ENCODE measurements around the gene SCAMP1. TPM values are rescaled to one million over a fixed set of nuclear protein-coding genes. Genes with fewer than 3 reads are reported as not detected.

SCAMP1 gene
- polyA plus RNA-seq, 3 donors: 5.4 to 52.4 (median 47.8) TPM

DNA sequence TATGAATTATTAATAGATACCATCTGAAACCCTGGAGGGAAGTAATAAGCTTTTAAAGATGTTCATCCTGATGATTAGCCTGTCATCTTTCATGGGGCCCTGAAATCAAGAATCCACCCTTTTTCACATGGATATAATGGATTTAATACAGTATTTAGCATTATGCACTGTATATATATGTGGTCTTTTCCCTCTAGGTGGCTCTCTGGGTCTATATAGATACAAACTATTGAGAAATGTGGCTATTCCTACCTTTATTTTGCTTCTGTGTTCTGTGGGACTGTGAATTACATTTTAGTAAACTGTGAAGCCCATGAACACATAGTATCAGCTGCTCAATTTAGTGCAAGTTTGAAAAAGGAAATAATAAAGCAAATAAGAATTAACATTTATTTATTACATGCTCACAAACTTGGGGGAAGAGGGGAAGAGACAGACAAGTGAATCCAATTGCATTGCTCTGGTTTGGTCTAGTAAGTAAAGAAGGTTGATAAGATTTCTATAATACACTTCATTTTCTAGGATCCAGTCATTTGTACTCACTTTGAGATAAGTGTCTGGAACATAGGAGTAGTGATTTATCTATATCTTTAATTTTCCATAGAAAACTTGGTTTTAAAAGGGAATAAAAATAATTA, 112.2 kb downstream of the SCAMP1 start:
- no peak overlapping the region for H2AFZ ChIP-seq (ENCODE audit: insufficient read depth, low read depth, low read length, poor library complexity, severe bottlenecking)
- peak; percentile 57 for TF ChIP-seq CTCF (IDR thresholded peaks at IDR 0.05)
- H3K79me2 ChIP-seq (ENCODE audit: insufficient read depth, low read length): no peaks in the 10 kb centered on the region
- H3K9me3 ChIP-seq (replicated peaks in 1 of 2; ENCODE audit: control insufficient read depth in 1 of 2, insufficient read depth in 1 of 2, low read length in 2 of 2): no peaks in the 10 kb centered on the region
- no peaks in the 10 kb centered on the region for H3K4me1 ChIP-seq (ENCODE audit: control insufficient read depth in 1 of 2, insufficient read depth in 2 of 2, low read length in 2 of 2)
- no peak overlapping the region for H3K9ac ChIP-seq (ENCODE audit: insufficient read depth, low read length, poor library complexity, severe bottlenecking)
- no peak overlapping the region for H3K27ac ChIP-seq (ENCODE audit: low read depth in 1 of 2, low read length in 2 of 2)
- Mint-ChIP-seq H3K27me3 (ENCODE audit: low read depth in 3 of 3) (no peaks in the 10 kb centered on the region), H3K9me3 (no peaks in the 10 kb centered on the region), H3K4me1 (peaks cover 9% of the 10 kb centered on the region), H3K4me3 (no peak overlapping the region), H3K27ac (no peak overlapping the region), H3K36me3 (peaks cover 5 to 12% of the 10 kb centered on the region in 2 donors)
- no peak overlapping the region for H3K4me3 ChIP-seq (replicated peaks in 1 of 3; ENCODE audit: low read depth in 2 of 3, low read length in 3 of 3)
- peaks cover 4 to 10% of the 10 kb centered on the region in 2 donors for H3K36me3 ChIP-seq (replicated peaks in 1 of 2; ENCODE audit: control insufficient read depth in 1 of 2, insufficient read depth in 2 of 2, low read length in 2 of 2)
- H3K27me3 ChIP-seq (ENCODE audit: control insufficient read depth in 2 of 2, insufficient read depth in 2 of 2, low read length in 2 of 2): no peaks in the 10 kb centered on the region
- H4K20me1 ChIP-seq (ENCODE audit: insufficient read depth, low read length): no peaks in the 10 kb centered on the region
- no peak overlapping the region for H3K4me2 ChIP-seq (replicated peaks; ENCODE audit: extremely low read depth, low read length, poor library complexity, severe bottlenecking)
- DNase-seq: peak in 1 of 3 donors; percentile 23
- intact Hi-C loops (cut with micrococcal nuclease): loop anchor here in 1 of 2 donors (5.0 kb wide), 1 partner anchor 175 kb away; the partner anchor contains the start of gene LHFPL2

- H3K9me3 ChIP-seq (replicated peaks in 1 of 2; ENCODE audit: control insufficient read depth in 1 of 2, insufficient read depth in 1 of 2, low read length in 2 of 2): no peaks in the 10 kb centered on the region
- no peak overlapping the region for H3K4me3 ChIP-seq (replicated peaks in 1 of 3; ENCODE audit: low read depth in 2 of 3, low read length in 3 of 3)
- no peaks in the 10 kb centered on the region for H4K20me1 ChIP-seq (ENCODE audit: insufficient read depth, low read length)
- H3K27ac ChIP-seq (ENCODE audit: low read depth in 1 of 2, low read length in 2 of 2): no peak overlapping the region
- intact Hi-C loops (cut with micrococcal nuclease): loop anchor here in 1 of 2 donors (5.0 kb wide), 1 partner anchor 174 kb away; the partner anchor contains the start of gene LHFPL2
- H3K36me3 Mint-ChIP-seq: peaks cover 5 to 14% of the 10 kb centered on the region in 2 donors
- H3K4me1 Mint-ChIP-seq: peaks cover 6% of the 10 kb centered on the region
- H3K27ac Mint-ChIP-seq: no peak overlapping the region
- no peak for DNase-seq
- no peaks in the 10 kb centered on the region for H3K9me3 Mint-ChIP-seq
- H3K79me2 ChIP-seq (ENCODE audit: insufficient read depth, low read length): no peaks in the 10 kb centered on the region
- H3K27me3 Mint-ChIP-seq (ENCODE audit: low read depth in 3 of 3): no peaks in the 10 kb centered on the region
- H2AFZ ChIP-seq (ENCODE audit: insufficient read depth, low read depth, low read length, poor library complexity, severe bottlenecking): no peak overlapping the region
- H3K36me3 ChIP-seq (replicated peaks in 1 of 2; ENCODE audit: control insufficient read depth in 1 of 2, insufficient read depth in 2 of 2, low read length in 2 of 2): peaks cover 4 to 10% of the 10 kb centered on the region in 2 donors
- no peak overlapping the region for H3K4me3 Mint-ChIP-seq
- WGBS (ENCODE audit: insufficient coverage): no CpG with 5 or more reads among the region's 1 CpG
- no peaks in the 10 kb centered on the region for H3K4me1 ChIP-seq (ENCODE audit: control insufficient read depth in 1 of 2, insufficient read depth in 2 of 2, low read length in 2 of 2)
- no peak for TF ChIP-seq CTCF (IDR thresholded peaks at IDR 0.05)
- H3K27me3 ChIP-seq (ENCODE audit: control insufficient read depth in 2 of 2, insufficient read depth in 2 of 2, low read length in 2 of 2): no peaks in the 10 kb centered on the region
- H3K4me2 ChIP-seq (replicated peaks; ENCODE audit: extremely low read depth, low read length, poor library complexity, severe bottlenecking): no peak overlapping the region
- no peak overlapping the region for H3K9ac ChIP-seq (ENCODE audit: insufficient read depth, low read length, poor library complexity, severe bottlenecking)
These were observed 113.3 kb downstream of the SCAMP1 start for GRCh38 chr5:78473751-78474150.

Data from CD14-positive monocyte (primary cell).